ENCODE data around the gene ILK. TPM values are rescaled to one million over a fixed set of nuclear protein-coding genes. Genes with fewer than 3 reads are reported as not detected.

Gene ILK
- total and polyA plus RNA-seq, 2 of the 13 experiments (the other 11 are each of a cell fraction or from before 2014, with no cell fraction given) = 70.3 to 108 TPM

GRCh38 chr11:6561288-6561687, 42.3 kb upstream of the ILK start:
- ATAC-seq = no peak
- Histone ChIP-seq H3K27me3 (ENCODE audit: control insufficient read depth in 1 of 2, insufficient read depth in 2 of 2, low read length in 2 of 2) (no peaks in the 10 kb centered on the region), H3K9ac (ENCODE audit: insufficient read depth, low read depth, low read length) (no peak overlapping the region), H3K36me3 (replicated peaks in 1 of 2; ENCODE audit: control insufficient read depth in 1 of 2, insufficient read depth in 2 of 2, low read length in 2 of 2) (no peaks in the 10 kb centered on the region), H3K4me1 (ENCODE audit: insufficient read depth, low read length) (no peaks in the 10 kb centered on the region), H3K79me2 (ENCODE audit: insufficient read depth, low read length) (no peaks in the 10 kb centered on the region), H3K9me3 (ENCODE audit: low read length) (no peaks in the 10 kb centered on the region), H4K20me1 (ENCODE audit: insufficient read depth, low read length) (no peaks in the 10 kb centered on the region), H3K4me2 (ENCODE audit: low read depth, low read length) (no peak overlapping the region), H3K27ac (ENCODE audit: extremely low read length, insufficient read depth, low read length) (no peak overlapping the region), H3K4me3 (replicated peaks in 1 of 3; ENCODE audit: insufficient read depth in 1 of 3, low read depth in 2 of 3, low read length in 3 of 3) (no peak overlapping the region), H2AFZ (ENCODE audit: low read length) (no peak overlapping the region)
- WGBS (ENCODE audit: low lambda C conversion rate) = 90% methylated on average over 3 of the region's 3 CpGs
- FAIRE-seq = no peak
- ChIA-PET CTCF (ENCODE audit: low intra/inter-chr PET ratio, low total read pairs) (no interaction called here), POLR2A (no interaction called here)
- in situ Hi-C loops (cut with HindIII; ENCODE audit: extremely low pct_ligation_motif_present, low pct_unique_long_range_greater_than_20kb) (no loop called here), intact Hi-C loops (cut with micrococcal nuclease; ENCODE audit: unreplicated experiment) (no loop called here)
- no TSS peak for BruUV-seq (replicated peaks)
- DNase-seq (ENCODE audit: low spot score) = no peak
- TF ChIP-seq KDM1A (CRISPR knock-in tag; IDR thresholded peaks at IDR 0.05) (no peak), MAF1 (CRISPR knock-in tag; IDR thresholded peaks at IDR 0.05; ENCODE audit: borderline replicate concordance) (no peak), MTERF4 (CRISPR knock-in tag; IDR thresholded peaks at IDR 0.05) (no peak), RORA (CRISPR knock-in tag; IDR thresholded peaks at IDR 0.05) (no peak), BRD4 (CRISPR knock-in tag; IDR thresholded peaks at IDR 0.05) (no peak), NFIC (IDR thresholded peaks at IDR 0.05; ENCODE audit: low read length) (no peak), ELK4 (CRISPR knock-in tag; IDR thresholded peaks at IDR 0.05; ENCODE audit: borderline replicate concordance) (no peak), ZMYM3 (CRISPR knock-in tag; IDR thresholded peaks at IDR 0.05) (no peak), PAWR (CRISPR knock-in tag; IDR thresholded peaks at IDR 0.05; ENCODE audit: borderline replicate concordance) (no peak), ETV5 (CRISPR knock-in tag; IDR thresholded peaks at IDR 0.05; ENCODE audit: borderline replicate concordance) (no peak), SP5 (CRISPR knock-in tag; IDR thresholded peaks at IDR 0.05; ENCODE audit: borderline replicate concordance, low read depth) (no peak), HOXD1 (CRISPR knock-in tag; IDR thresholded peaks at IDR 0.05) (no peak), NFRKB (IDR thresholded peaks at IDR 0.05) (no peak), ZNF251 (CRISPR knock-in tag; IDR thresholded peaks at IDR 0.05) (no peak), PHF20 (CRISPR knock-in tag; IDR thresholded peaks at IDR 0.05) (no peak), THAP9 (CRISPR knock-in tag; IDR thresholded peaks at IDR 0.05; ENCODE audit: borderline replicate concordance) (no peak), FUBP1 (CRISPR knock-in tag; IDR thresholded peaks at IDR 0.05; ENCODE audit: borderline replicate concordance) (no peak), MAX (IDR thresholded peaks at IDR 0.05) (no peak), ZBTB21 (CRISPR knock-in tag; IDR thresholded peaks at IDR 0.05) (no peak), CREBL2 (CRISPR knock-in tag; IDR thresholded peaks at IDR 0.05; ENCODE audit: borderline replicate concordance) (no peak)
